GM12864 (cell line): ENCODE data around the gene KCNG2.

Experiments used
- DNase-seq: peaks from one replicate; pipeline ENCODE4 v3.0.0-alpha.2; 2011; ENCODE audit warnings: low read depth
- H3K4me3 ChIP-seq: 2 replicates; pipeline ENCODE4 v1.5.1; 2011; ENCODE audit warnings: mild to moderate bottlenecking, low read depth, low read length, control low read depth
- CTCF ChIP-seq: IDR thresholded peaks from 2 replicates; pipeline ENCODE4 v1.5.1; 2011; ENCODE audit warnings: low read depth, mild to moderate bottlenecking, moderate library complexity, low read length, control low read depth, inconsistent platforms; ENCODE audit errors: missing control alignments

The KCNG2 gene

GRCh38 chr18:79905993-79906392 lies 108.3 kb downstream of the KCNG2 start:
- TF ChIP-seq CTCF = no peak
- no peak for DNase-seq
- no peak overlapping the region for H3K4me3 ChIP-seq

- H3K4me3 ChIP-seq = no peak overlapping the region
- no peak for DNase-seq
- TF ChIP-seq CTCF = no peak
Measured at GRCh38 chr18:79906706-79907105, 109.0 kb downstream of the KCNG2 start.

GRCh38 chr18:79910563-79911343 lies 113.0 kb downstream of the KCNG2 start:
- no peak overlapping the region for H3K4me3 ChIP-seq
- no peak for TF ChIP-seq CTCF
- DNase-seq = no peak

GRCh38 chr18:79911344-79912270 lies 113.9 kb downstream of the KCNG2 start:
- no peak overlapping the region for H3K4me3 ChIP-seq
- TF ChIP-seq CTCF = no peak
- no peak for DNase-seq

- no peak for TF ChIP-seq CTCF
- no peak overlapping the region for H3K4me3 ChIP-seq
- no peak for DNase-seq
Measured at GRCh38 chr18:79912409-79912991, 114.8 kb downstream of the KCNG2 start.

- no peak for DNase-seq
- H3K4me3 ChIP-seq = no peak overlapping the region
- no peak for TF ChIP-seq CTCF
Measured at GRCh38 chr18:79912994-79913831, 115.5 kb downstream of the KCNG2 start.
